GM11168 (cell line): Measurements from ENCODE around the gene PRR19.

ENCODE experiments used
- in situ Hi-C: fragments of 300-500 bp; cut with MboI; formaldehyde crosslinking; loops from one replicate; pipeline ENCODE4 v1.12.0; 2022; ENCODE audit warnings: low sequenced_read_pairs; ENCODE audit not compliant: unreplicated experiment

Gene PRR19

GRCh38 chr19:42281827-42282762 lies 19.8 kb upstream of the PRR19 start:
- in situ Hi-C loops = no loop called here

- in situ Hi-C loops = no loop called here
Observed at GRCh38 chr19:42282819-42283187, 19.1 kb upstream of the PRR19 start.

- in situ Hi-C loops = no loop called here
Observed at GRCh38 chr19:42283188-42284065, 18.5 kb upstream of the PRR19 start.

- in situ Hi-C loops = no loop called here
Observed at GRCh38 chr19:42284066-42284501, 17.8 kb upstream of the PRR19 start.

GRCh38 chr19:42284591-42285341 lies 17.2 kb upstream of the PRR19 start:
- in situ Hi-C loops = no loop called here

GRCh38 chr19:42285541-42285941 lies 16.4 kb upstream of the PRR19 start:
- in situ Hi-C loops = no loop called here

- in situ Hi-C loops = no loop called here
Observed at GRCh38 chr19:42285988-42286348, 16.0 kb upstream of the PRR19 start.

GRCh38 chr19:42286349-42287016 lies 15.4 kb upstream of the PRR19 start:
- in situ Hi-C loops = no loop called here

- in situ Hi-C loops = no loop called here
Observed at GRCh38 chr19:42287017-42287826, 14.7 kb upstream of the PRR19 start.

GRCh38 chr19:42287827-42288107 lies 14.2 kb upstream of the PRR19 start:
- in situ Hi-C loops = no loop called here

- in situ Hi-C loops = no loop called here
Observed at GRCh38 chr19:42288387-42288786, 13.5 kb upstream of the PRR19 start.

- in situ Hi-C loops = no loop called here
Observed at GRCh38 chr19:42288881-42289555, 12.9 kb upstream of the PRR19 start.

- in situ Hi-C loops = no loop called here
Observed at GRCh38 chr19:42289556-42290041, 12.3 kb upstream of the PRR19 start.

- in situ Hi-C loops = no loop called here
Observed at GRCh38 chr19:42290136-42290522, 11.8 kb upstream of the PRR19 start.

GRCh38 chr19:42290523-42291434 lies 11.2 kb upstream of the PRR19 start:
- in situ Hi-C loops = no loop called here

- in situ Hi-C loops = no loop called here
Observed at GRCh38 chr19:42291435-42291810, 10.5 kb upstream of the PRR19 start.

- in situ Hi-C loops = no loop called here
Observed at GRCh38 chr19:42292042-42292960, 9.6 kb upstream of the PRR19 start.
